CMK (cell line): ENCODE measurements around the gene HADHA.

ENCODE experiments used
- DNase-seq: peaks from one replicate; pipeline ENCODE4 v3.0.0-alpha.2; 2010; ENCODE audit warnings: low read depth

HADHA gene

DNA sequence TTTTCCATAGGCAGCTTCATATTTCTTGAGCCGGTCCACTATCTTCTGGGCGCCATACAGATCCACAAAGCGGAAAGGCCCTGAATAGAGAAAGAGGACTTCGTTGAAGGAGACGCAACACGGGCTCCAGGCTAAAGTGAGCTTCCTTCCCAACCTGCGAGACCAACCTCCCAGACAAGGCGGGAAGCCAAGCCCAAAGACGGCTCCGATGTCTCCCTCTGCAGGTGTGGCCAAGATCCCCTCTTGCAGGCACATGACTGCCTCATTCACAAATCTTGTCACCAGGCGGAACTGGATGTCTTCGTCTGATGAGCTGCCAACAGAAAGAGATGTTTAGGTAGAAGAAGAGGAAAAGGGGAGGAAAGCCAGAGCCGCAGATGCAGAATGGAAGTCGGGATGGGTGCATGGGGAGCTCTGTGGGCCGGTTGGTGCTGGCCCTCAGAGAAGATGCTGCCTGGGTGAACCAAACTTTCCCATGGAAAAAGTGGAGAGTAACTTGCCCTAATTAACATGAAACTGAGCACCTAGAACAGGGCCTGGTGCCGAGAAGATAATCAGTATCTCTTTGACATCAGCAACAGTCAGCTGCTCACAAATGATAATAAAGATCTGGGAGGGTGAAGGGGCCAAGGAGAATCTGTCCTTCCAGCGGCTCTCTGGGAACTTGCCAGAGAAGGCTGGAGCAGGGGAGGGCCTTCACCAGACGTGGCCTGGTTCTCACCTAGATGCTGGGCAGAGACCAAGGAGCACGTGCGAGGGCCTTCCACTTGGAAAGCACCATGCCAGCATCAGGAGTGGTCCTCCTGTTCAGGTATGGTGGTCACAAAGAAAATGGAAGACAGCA, 52.9 kb downstream of the HADHA start:
- no peak for DNase-seq

DNA sequence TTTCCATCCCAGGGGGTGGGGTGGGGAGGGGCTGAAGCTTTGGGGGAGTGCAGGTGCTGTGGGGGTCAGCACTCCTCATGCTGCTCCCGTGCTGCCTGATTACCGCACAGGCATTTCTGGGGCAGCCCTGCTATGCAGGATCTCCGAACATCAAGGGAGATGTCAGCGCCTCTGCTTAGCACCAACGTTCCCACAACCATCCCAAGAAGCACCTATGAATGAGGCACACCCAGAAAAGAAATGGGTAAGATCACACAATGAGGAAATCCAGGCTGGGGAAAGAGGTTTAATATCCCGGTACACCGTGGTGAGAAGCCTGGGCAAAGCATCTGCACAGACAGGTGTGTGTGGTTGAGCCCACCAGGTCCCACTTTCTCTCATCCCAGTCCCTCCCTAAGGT, 54.1 kb downstream of the HADHA start:
- no peak for DNase-seq

GRCh38 chr2:26189751-26190150, 54.7 kb downstream of the HADHA start:
- no peak for DNase-seq

GRCh38 chr2:26189123-26189522, 55.3 kb downstream of the HADHA start:
- no peak for DNase-seq

- DNase-seq, result no peak
Observed at GRCh38 chr2:26187537-26188104, 56.8 kb downstream of the HADHA start.

DNA sequence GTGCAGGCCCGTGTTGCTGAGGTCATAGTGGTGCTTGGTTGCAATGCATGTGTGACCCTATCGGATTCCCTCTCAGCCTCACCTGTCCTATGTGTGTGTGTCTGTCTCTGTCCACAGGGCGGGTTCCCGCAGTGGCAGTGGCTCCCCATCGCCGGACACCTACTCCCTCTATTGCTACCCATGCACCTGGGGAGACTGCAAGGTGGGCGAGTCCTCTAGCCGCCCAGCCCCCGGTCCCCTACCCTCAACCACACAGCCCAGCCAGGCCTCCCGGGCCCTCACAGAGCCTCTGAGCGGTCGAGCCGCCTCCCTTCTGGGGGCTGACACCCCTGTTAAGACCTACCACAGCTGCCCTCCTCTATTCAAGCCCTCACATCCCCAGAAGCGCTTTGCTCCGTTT, 57.3 kb downstream of the HADHA start:
- no peak for DNase-seq

DNA sequence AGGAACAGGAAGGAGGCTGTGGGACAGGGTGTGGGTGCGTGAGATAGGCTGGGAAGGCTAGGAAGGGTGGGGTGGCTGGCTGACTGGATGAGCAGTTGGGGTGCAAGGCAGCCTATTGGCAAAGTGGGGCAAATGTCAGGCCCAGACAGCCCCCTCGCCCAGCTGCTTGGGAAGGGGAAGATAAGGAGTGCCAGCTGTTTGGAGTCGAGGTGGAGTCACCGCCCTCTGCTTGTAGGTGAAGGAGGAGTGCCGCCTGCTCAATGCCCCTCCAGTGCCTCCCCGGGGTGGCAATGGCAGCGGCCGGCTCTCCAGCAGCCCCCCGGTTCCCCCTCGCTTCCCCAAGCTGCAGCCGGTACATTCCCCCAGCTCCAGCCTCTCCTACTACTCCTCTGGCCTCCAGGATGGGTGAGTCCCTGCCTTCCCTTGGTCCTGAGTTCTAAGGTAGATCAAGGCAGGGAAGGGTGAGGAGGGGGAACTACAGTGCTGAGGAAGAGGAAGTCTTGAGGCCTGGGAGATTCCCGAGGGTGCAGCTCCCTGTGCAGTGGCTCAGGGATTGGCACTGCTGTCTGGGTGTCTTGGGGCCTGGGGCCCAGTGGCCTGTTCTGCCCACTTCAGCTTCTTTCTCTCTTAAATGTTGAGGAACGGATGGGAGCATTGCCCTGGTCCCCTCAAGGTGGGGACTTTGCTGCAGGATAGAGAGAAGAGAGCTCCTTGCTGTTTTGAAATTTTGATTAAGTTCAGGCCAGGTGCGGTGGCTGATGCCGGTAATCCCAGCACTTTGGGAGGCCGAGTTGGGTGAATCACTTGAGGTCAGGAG, 58.3 kb downstream of the HADHA start:
- no peak for DNase-seq

GRCh38 chr2:26185304-26185928, 59.0 kb downstream of the HADHA start:
- no peak for DNase-seq

DNA sequence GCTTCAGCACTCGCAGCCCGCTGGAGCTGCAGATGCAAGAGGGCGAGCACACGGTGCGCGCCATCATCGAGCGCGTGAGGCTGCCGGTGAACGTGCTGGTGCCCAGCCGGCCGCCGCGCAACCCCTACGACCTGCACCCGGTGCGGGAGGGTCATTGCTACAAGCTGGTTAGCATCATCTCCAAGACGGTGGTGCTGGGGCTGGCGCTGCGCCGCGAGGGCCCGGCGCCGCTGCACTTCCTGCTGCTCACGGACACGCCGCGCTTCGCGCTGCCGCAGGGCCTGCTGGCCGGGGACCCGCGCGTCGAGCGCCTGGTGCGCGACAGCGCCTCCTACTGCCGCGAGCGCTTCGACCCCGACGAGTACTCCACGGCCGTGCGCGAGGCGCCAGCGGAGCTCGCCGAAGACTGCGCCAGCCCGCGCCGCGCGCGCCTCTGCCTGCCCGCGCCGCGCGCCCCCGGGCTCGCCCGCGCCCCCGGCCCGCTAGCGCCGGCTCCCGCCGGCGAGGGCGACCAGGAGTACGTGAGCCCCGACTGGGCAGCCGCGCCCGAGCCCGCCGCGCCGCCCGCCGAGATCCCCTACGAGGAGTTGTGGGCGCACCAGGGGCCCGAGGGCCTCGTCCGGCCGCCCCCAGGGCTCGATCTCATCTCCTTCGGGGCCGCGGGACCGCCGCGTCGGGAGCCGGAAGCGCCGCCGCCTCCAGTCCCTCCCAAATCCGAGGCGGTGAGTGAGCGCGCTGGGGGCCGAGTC, 59.7 kb downstream of the HADHA start:
- DNase-seq, result peak; percentile 83

DNA sequence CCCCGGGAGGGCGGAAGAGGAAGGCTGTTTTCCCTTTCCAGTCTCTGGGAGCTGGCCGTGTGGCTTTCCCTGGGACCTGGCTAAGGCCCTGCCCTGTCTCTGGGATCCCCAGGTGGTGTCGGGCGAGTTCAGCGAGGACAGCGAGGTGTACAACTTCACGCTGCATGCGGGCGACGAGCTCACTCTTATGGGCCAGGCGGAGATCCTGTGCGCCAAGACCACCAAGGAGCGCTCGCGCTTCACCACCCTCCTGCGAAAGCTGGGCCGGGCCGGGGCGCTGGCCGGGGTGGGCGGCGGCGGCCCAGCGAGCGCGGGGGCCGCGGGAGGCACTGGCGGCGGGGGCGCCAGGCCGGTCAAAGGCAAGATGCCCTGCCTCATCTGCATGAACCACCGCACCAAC, 60.3 kb downstream of the HADHA start:
- no peak for DNase-seq

- no peak for DNase-seq
Observed at GRCh38 chr2:26182887-26183630, 61.4 kb downstream of the HADHA start.

DNA sequence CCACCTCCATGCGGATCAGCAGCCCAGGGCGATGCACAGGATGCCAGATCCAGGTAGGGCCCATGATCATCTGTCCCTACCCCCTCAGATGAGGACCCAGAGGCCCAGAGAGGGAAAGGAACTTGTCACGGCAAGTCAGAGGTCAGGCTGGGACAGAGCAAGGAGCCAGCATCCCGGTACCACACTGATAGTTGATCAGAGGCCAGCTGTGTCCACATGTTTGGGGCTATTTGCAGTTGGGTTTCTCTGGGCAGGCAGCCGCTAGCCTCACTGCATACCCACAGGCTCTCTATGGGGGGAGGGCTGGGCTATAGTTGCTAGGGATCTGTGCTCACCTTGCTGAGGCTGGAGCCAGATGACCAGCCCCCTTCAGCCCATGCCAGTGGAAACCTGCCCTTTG, 62.0 kb downstream of the HADHA start:
- no peak for DNase-seq

DNA sequence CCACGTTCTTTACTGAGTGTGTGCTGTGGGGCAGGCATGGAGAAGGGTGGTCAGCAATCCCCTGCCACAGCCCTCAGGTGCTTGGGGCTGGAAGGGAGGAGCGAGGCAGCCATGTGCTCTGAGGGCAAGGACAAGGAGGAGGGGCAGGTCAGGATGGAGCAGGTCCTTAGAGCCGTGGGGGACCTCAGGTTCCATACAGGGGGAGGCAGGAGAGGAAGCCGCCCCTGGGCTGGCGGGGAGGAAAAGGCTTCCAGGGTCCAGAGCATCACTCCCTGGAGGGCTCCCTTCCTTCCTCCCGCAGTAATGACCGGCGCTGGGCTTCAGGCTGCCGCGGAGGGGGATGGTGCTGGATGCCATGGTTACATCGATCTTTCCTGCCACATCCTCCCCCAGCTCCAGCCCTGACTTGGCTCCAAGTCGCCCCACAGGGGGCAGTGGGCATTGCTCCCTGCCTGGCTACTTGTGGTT, 65.0 kb downstream of the HADHA start:
- peak; percentile 45 for DNase-seq

GRCh38 chr2:26178746-26179436, 65.5 kb downstream of the HADHA start:
- no peak for DNase-seq

DNA sequence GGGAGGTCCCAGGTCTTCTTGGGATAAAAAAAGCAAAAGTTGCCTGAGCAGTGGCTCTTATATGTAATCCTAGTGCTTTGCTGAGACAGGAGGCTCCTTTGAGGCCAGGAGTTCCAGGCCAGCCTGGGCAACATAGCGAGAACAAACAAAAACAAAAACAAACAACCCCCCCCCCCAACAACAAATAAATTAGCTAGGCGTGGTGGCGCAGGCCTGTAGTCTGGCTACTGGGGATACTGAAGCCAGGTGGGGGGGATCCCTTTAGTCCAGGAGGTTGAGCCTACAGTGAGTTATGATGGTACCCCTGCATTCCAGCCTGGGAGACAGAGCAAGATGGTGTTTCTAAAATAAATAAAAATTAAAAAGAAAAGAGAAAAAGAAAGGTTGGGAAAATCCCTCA, 66.2 kb downstream of the HADHA start:
- no peak for DNase-seq

- no peak for DNase-seq
Observed at GRCh38 chr2:26177122-26177521, 67.3 kb downstream of the HADHA start.

DNA sequence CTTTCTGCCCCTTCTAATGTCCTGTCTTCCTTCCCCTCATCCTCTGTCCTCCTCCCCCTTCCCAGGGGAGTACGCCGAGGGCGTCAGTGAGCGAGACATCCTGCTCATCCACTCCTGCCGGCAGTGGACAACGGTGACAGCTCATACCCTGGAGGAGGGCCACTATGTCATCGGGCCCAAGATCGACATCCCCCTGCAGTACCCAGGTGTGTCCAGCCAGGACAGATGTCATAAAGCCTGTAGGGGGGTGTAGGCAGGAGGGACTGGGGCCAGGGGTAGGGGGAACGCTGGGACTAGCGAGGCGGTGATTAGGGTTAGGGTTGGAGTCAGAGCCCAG, 68.2 kb downstream of the HADHA start:
- DNase-seq, result no peak

- DNase-seq, result no peak
Observed at GRCh38 chr2:26175466-26176278, 68.8 kb downstream of the HADHA start.

GRCh38 chr2:26174691-26175465, 69.6 kb downstream of the HADHA start:
- no peak for DNase-seq
